Ishikawa (cell line): ENCODE data around the gene LAS1L.

Experiments
- CEBPB ChIP-seq: IDR thresholded peaks from 2 replicates; pipeline ENCODE4 v1.6.1; 2012
- EGR1 ChIP-seq: IDR thresholded peaks from 2 replicates; pipeline ENCODE4 v1.6.1; 2012
- EP300 ChIP-seq: IDR thresholded peaks from 2 replicates; pipeline ENCODE4 v1.6.1; 2012; ENCODE audit warnings: borderline replicate concordance
- MAX ChIP-seq: IDR thresholded peaks from 2 replicates; pipeline ENCODE4 v1.6.1; 2012
- RAD21 ChIP-seq: IDR thresholded peaks from 2 replicates; pipeline ENCODE4 v1.6.1; 2012; ENCODE audit warnings: low read depth
- REST ChIP-seq: IDR thresholded peaks from 2 replicates; pipeline ENCODE4 v1.6.1; 2012; ENCODE audit warnings: low read depth, mild to moderate bottlenecking
- TAF1 ChIP-seq: IDR thresholded peaks from 2 replicates; pipeline ENCODE4 v1.6.1; 2012; ENCODE audit warnings: low read depth, mild to moderate bottlenecking
- TCF12 ChIP-seq: IDR thresholded peaks from 2 replicates; pipeline ENCODE4 v1.6.1; 2012; ENCODE audit warnings: low read depth
- TEAD4 ChIP-seq: IDR thresholded peaks from 2 replicates; pipeline ENCODE4 v1.6.1; 2012
- USF1 ChIP-seq: IDR thresholded peaks from 2 replicates; pipeline ENCODE4 v1.6.1; 2012
- YY1 ChIP-seq: IDR thresholded peaks from 2 replicates; pipeline ENCODE4 v1.6.1; 2012; ENCODE audit warnings: low read depth
- ZBTB7A ChIP-seq: IDR thresholded peaks from 2 replicates; pipeline ENCODE4 v1.6.1; 2012; ENCODE audit warnings: low read depth

- TF ChIP-seq RAD21 (no peak), USF1 (no peak), TAF1 (no peak), ZBTB7A (no peak), YY1 (no peak), CEBPB (no peak), EP300 (no peak), MAX (no peak), REST (no peak), TEAD4 (no peak), TCF12 (no peak), EGR1 (no peak)
Observed at GRCh38 chrX:65502618-65503017, 32.0 kb downstream of the LAS1L start.
